ENCODE results near the gene TTC12. TPM values are rescaled to one million over a fixed set of nuclear protein-coding genes. Genes with fewer than 3 reads are reported as not detected.

Gene TTC12
- total and polyA plus RNA-seq, 8 donors = 12.4 to 42.4 (median 31.4) TPM

- Histone ChIP-seq H3K27ac (no peak overlapping the region), H3K4me3 (no peak overlapping the region), H3K27me3 (no peaks in the 10 kb centered on the region), H3K9me3 (no peaks in the 10 kb centered on the region), H3K4me1 (no peaks in the 10 kb centered on the region), H3K36me3 (no peaks in the 10 kb centered on the region)
- ATAC-seq (peak; percentile 41), DNase-seq (peak in 1 of 4 donors; percentile 29)
- TF ChIP-seq, protein P1, sequence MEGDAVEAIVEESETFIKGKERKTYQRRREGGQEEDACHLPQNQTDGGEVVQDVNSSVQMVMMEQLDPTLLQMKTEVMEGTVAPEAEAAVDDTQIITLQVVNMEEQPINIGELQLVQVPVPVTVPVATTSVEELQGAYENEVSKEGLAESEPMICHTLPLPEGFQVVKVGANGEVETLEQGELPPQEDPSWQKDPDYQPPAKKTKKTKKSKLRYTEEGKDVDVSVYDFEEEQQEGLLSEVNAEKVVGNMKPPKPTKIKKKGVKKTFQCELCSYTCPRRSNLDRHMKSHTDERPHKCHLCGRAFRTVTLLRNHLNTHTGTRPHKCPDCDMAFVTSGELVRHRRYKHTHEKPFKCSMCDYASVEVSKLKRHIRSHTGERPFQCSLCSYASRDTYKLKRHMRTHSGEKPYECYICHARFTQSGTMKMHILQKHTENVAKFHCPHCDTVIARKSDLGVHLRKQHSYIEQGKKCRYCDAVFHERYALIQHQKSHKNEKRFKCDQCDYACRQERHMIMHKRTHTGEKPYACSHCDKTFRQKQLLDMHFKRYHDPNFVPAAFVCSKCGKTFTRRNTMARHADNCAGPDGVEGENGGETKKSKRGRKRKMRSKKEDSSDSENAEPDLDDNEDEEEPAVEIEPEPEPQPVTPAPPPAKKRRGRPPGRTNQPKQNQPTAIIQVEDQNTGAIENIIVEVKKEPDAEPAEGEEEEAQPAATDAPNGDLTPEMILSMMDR (IDR thresholded peaks at IDR 0.05) = no peak
- intact Hi-C loops (cut with DNase I) = no loop called here
Observed at GRCh38 chr11:113376156-113376555, 61.8 kb downstream of the TTC12 start.

- DNase-seq = no peak
- intact Hi-C loops (cut with DNase I) = no loop called here
Observed at GRCh38 chr11:113377681-113378412, 63.5 kb downstream of the TTC12 start.

DNA sequence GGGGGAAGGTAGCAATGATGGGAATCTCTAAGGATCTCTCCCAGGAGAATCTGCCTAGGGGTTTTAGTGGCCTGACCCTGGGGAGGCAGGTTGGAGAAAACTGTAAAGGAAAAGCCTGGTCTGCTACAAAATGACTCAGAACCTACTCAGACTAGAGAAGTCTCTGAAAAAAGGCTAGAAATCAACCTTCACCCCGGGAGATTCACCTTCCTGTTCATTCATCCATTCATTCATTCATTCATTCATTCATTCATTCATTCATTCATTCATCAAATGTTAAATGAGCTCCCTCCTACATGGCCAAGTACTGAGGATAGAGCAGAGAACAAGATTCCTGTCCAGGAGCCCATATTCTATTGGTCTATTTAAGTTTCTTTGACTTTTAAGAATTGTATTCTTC lies 64.3 kb downstream of the TTC12 start:
- DNase-seq (no peak), ATAC-seq (no peak)
- Histone ChIP-seq H3K4me3 (no peak overlapping the region), H3K4me1 (no peaks in the 10 kb centered on the region), H3K27ac (no peak overlapping the region), H3K36me3 (no peaks in the 10 kb centered on the region), H3K9me3 (no peaks in the 10 kb centered on the region), H3K27me3 (no peaks in the 10 kb centered on the region)
- TF ChIP-seq, protein P1 (IDR thresholded peaks at IDR 0.05) = no peak
- intact Hi-C loops (cut with DNase I) = no loop called here

More at GRCh38 chr11:113377681-113378412, 63.5 kb downstream of the TTC12 start:
- Histone ChIP-seq H3K36me3 (no peaks in the 10 kb centered on the region), H3K4me1 (no peaks in the 10 kb centered on the region), H3K27me3 (no peaks in the 10 kb centered on the region), H3K4me3 (no peak overlapping the region), H3K27ac (no peak overlapping the region), H3K9me3 (no peaks in the 10 kb centered on the region)
- ATAC-seq = no peak
- TF ChIP-seq, protein P1 (IDR thresholded peaks at IDR 0.05) = no peak

DNA sequence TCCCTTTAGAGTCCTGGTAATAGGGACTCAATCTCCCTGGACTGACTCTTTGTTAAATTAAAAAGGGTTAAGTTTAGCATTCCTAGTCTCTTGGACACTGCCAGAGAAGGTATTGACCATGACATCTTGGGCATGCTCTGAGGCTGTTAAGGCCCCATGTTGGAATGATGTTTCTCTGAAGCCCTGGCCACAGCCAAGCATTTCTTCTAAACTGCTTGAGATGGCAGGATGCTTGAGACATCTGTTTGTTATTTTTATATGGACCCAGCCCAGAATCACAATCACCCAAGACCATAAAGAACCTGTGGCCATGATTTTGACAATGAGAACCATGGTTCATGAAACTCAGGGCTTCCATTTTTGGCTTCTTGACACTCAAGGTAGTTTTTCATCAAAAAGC lies 67.7 kb downstream of the TTC12 start:
- no peaks in the 10 kb centered on the region for H3K9me3 ChIP-seq
- H3K4me3 ChIP-seq = no peak overlapping the region
- no peak for DNase-seq
- intact Hi-C loops (cut with DNase I) = no loop called here
- no peaks in the 10 kb centered on the region for H3K36me3 ChIP-seq
- no peak for ATAC-seq
- TF ChIP-seq, protein P1 (IDR thresholded peaks at IDR 0.05) = no peak
- no peaks in the 10 kb centered on the region for H3K4me1 ChIP-seq
- peaks cover 0 to 6% of the 10 kb centered on the region in 2 donors for H3K27me3 ChIP-seq
- H3K27ac ChIP-seq = no peak overlapping the region

DNA sequence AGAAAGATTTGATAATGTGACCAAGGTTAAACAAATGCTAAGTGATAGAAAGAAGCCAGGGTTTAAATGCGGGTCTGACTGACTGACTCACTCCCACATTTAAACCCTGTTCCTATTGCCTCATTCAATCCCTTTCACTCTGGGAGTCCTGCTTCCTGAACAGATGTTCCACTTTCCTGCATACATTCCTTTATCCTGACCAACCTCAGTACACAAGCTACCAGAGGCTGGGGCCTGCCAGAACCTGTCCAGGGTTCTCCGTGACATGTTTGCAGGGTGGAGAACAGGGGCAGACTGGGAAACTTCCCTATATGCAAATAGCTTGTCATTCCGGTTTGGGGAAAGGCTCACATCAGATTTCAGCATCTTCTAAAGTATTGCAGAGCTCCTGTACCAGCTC lies 70.2 kb downstream of the TTC12 start:
- Histone ChIP-seq H3K36me3 (no peaks in the 10 kb centered on the region), H3K27ac (no peak overlapping the region), H3K4me1 (no peaks in the 10 kb centered on the region), H3K9me3 (no peaks in the 10 kb centered on the region), H3K27me3 (peaks cover 9 to 31% of the 10 kb centered on the region in 2 donors), H3K4me3 (no peak overlapping the region)
- TF ChIP-seq, protein P1 (IDR thresholded peaks at IDR 0.05) = no peak
- intact Hi-C loops (cut with DNase I) = no loop called here
- DNase-seq (peak in 1 of 4 donors; percentile 24), ATAC-seq (peak; percentile 71)

Data from left lung (tissue), 10 donors.